Measurements from ENCODE around the gene CDIPT.

CDIPT gene

GRCh38 chr16:29810699-29811169 lies 52.3 kb downstream of the CDIPT start:
- Mint-ChIP-seq H3K4me1 (peaks cover 45% of the 10 kb centered on the region), H3K9me3 (no peaks in the 10 kb centered on the region), H3K27me3 (ENCODE audit: low read depth) (no peaks in the 10 kb centered on the region), H3K36me3 (ENCODE audit: low read depth) (peaks cover 10% of the 10 kb centered on the region), H3K4me3 (peak overlapping the region; percentile 86 to 95 (median 94)), H3K27ac (peak overlapping the region; percentile 90 to 99 (median 91))
- TF ChIP-seq, protein P1, sequence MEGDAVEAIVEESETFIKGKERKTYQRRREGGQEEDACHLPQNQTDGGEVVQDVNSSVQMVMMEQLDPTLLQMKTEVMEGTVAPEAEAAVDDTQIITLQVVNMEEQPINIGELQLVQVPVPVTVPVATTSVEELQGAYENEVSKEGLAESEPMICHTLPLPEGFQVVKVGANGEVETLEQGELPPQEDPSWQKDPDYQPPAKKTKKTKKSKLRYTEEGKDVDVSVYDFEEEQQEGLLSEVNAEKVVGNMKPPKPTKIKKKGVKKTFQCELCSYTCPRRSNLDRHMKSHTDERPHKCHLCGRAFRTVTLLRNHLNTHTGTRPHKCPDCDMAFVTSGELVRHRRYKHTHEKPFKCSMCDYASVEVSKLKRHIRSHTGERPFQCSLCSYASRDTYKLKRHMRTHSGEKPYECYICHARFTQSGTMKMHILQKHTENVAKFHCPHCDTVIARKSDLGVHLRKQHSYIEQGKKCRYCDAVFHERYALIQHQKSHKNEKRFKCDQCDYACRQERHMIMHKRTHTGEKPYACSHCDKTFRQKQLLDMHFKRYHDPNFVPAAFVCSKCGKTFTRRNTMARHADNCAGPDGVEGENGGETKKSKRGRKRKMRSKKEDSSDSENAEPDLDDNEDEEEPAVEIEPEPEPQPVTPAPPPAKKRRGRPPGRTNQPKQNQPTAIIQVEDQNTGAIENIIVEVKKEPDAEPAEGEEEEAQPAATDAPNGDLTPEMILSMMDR (IDR thresholded peaks at IDR 0.05; ENCODE audit: unreplicated experiment in 3 of 3), result no peak

- Mint-ChIP-seq H3K4me3 (peak overlapping the region; percentile 86 to 95 (median 94)), H3K36me3 (ENCODE audit: low read depth) (peaks cover 10% of the 10 kb centered on the region), H3K27ac (peak overlapping the region; percentile 90 to 99 (median 91)), H3K9me3 (no peaks in the 10 kb centered on the region), H3K4me1 (peaks cover 43% of the 10 kb centered on the region), H3K27me3 (ENCODE audit: low read depth) (no peaks in the 10 kb centered on the region)
- TF ChIP-seq, protein P1 (IDR thresholded peaks at IDR 0.05; ENCODE audit: unreplicated experiment in 3 of 3), result no peak
These were observed 53.0 kb downstream of the CDIPT start for GRCh38 chr16:29809850-29810698.

DNA sequence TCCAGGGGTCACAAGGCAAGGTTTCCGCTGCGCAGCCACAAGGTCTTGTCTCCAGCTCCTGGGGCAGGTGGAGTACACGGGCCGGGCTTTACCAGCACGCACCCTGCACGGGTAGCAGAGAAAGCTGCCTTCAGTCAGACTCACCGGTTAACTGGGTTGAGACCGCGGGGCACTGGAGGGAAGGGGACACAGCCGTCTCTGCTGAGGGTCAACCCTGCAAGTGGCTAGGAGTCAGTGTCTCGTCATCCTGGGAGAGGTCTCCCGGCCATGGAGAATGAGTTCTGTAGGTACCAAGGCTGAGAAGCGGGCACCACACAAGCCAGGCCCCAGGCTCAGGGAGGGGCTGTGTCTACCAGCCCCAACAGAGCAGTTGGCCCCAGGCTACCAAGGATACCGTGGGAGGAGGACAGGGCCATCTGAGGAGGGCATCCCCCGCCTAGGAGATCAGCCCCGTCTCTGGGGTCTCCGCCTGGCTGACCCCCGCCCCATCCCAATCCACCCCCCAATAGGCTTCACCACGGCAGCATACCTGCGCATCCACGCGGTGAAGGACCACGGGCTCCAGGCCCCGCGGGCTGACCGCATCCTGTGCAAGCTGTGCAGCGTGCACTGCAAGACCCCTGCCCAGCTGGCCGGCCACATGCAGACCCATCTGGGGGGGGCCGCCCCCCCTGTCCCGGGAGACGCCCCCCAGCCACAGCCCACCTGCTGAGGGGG lies 53.8 kb downstream of the CDIPT start:
- Mint-ChIP-seq H3K27ac (peak overlapping the region; percentile 86 to 98 (median 92)), H3K9me3 (no peaks in the 10 kb centered on the region), H3K27me3 (ENCODE audit: low read depth) (no peaks in the 10 kb centered on the region), H3K36me3 (ENCODE audit: low read depth) (peaks cover 10% of the 10 kb centered on the region), H3K4me1 (peaks cover 43% of the 10 kb centered on the region), H3K4me3 (peak overlapping the region; percentile 82 to 92 (median 92))
- TF ChIP-seq, protein P1 (IDR thresholded peaks at IDR 0.05; ENCODE audit: unreplicated experiment in 3 of 3), result no peak
